ENCODE measurements around the gene GBGT1.

GBGT1 gene

GRCh38 chr9:133125941-133126696, 37.6 kb downstream of the GBGT1 start:
- peak; percentile 54 for DNase-seq (ENCODE audit: low spot score)

- DNase-seq (ENCODE audit: low spot score) = no peak
Measured at GRCh38 chr9:133124907-133125275, 38.8 kb downstream of the GBGT1 start.

- DNase-seq (ENCODE audit: low spot score) = no peak
Measured at GRCh38 chr9:133124123-133124906, 39.4 kb downstream of the GBGT1 start.

DNA sequence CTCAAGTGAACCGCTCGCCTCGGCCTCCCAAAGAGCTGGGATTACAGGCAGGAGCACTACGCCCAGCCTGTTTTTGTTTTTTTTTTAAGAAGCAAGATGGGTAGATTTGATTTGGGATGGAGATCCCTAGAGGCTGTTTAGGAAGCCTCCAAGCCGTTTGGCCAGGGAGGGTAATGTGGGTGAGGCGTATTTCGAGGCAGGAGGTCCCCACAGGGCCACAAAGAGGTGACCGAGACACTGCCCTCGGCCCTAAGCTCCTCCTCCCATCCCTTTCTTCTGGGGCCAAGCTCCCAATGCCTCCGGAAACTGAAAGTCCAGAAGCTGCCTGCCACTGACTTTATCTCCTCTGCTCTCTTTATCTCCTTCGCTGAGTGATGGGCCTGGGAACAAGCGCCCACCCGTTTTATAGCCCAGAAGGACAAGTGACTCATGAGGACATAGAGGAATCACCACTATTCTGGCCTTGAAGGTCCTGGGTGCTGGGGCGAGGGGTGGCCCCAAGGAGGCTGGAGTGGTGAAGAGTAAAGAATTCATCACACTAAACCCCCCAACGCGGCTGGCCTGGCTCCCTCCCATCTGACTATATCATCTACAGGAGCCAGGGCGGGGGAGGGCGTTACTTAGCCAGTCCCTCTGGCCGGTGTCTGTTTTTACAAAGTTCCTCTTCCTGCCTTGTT, 40.6 kb downstream of the GBGT1 start:
- no peak for DNase-seq (ENCODE audit: low spot score)

DNA sequence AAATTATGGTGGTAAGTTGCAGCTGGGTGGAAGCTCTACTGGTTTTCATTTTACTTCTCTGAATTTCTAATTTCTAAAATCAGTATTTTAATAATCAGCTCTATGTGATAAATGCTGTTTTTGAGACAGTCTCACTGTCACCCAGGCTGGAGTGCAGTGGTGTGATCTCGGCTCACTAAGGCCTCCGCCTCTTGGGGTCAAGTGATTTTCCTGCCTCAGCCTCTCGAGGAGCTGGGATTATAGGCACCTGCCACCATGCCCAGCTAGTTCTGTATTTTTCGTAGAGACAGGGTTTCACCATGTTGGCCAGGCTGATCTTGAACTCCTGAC, 41.1 kb downstream of the GBGT1 start:
- DNase-seq (ENCODE audit: low spot score) = no peak

DNA sequence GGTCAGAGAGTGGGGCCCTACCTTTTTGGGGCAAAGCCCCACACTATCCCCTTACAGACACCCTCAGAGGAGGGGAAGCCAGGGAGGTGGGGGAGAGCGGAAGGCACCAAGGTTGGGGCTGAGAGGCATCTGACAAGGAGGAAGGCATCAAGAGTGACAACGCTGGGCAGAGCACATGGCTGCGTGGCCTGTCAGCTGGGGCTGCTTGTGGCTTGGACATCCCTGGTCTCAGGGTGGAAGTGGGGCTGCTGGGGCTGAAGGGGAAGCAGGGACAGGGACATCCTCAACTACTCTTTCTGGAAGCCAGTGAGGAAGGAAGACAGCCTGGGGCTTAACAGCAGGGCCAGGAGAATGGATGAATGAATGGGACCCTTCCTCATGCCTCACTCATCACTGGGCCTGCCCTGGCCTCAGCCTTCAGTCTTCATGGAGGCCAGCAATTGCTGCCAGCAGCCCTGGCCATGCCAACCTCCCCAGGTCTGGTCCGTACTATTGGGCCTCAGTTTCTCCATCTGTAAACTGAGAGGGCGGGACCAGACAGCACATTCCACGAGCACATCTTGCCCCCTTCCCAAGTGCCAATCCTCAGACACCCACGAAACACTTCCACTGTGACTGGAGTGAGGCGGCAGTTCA, 41.7 kb downstream of the GBGT1 start:
- no peak for DNase-seq (ENCODE audit: low spot score)

GRCh38 chr9:133121198-133121914, 42.4 kb downstream of the GBGT1 start, which contains the start of gene RALGDS:
RALGDS (minus strand) TSS chr9:133121240; CDS start chr9:133121154, 86 bp downstream.
- peak; percentile 98 for DNase-seq (ENCODE audit: low spot score)

- no peak for DNase-seq (ENCODE audit: low spot score)
Measured at GRCh38 chr9:133120501-133121197, 43.1 kb downstream of the GBGT1 start.

- DNase-seq (ENCODE audit: low spot score) = no peak
Measured at GRCh38 chr9:133119846-133120500, 43.7 kb downstream of the GBGT1 start.

DNA sequence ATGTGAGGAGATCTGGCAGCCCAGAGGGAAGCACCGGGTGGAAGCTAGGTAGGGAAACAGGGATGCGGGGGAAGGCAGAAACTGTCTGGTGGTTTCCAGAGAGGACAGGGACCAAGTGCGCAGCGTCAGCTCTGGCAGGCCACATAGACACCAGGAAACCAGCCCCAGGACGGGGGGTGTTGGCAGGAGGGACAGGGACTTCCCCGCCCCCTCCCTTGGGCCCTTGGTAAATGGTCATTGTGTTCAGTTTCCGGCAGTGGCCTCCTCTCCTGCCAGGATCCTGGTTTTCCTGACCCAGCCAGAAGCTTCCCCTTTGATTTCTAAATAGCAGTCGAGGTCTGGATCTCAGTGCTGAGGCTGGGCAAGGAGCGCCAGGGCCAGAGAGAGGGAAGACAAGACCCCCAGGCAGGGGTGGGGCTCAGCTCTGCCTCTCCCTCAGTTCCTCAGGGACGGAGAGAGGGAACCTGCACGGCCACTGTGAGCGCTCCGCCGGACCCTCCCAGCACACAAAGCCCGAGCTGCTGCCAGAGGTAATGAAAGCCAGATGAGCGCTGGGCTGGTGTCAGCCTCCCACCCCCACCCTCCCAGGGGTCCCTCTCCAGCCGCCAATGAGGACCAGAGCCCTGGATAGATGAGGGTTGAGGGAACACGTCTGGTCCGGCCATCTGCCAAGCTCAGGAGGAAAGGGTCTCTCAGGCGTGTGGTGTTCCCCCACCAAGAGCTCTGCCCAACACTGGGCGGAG, 44.4 kb downstream of the GBGT1 start:
- DNase-seq (ENCODE audit: low spot score) = peak; percentile 31

- no peak for DNase-seq (ENCODE audit: low spot score)
Measured at GRCh38 chr9:133118568-133118967, 45.1 kb downstream of the GBGT1 start.

GRCh38 chr9:133118179-133118520, 45.6 kb downstream of the GBGT1 start:
- DNase-seq (ENCODE audit: low spot score) = no peak

DNA sequence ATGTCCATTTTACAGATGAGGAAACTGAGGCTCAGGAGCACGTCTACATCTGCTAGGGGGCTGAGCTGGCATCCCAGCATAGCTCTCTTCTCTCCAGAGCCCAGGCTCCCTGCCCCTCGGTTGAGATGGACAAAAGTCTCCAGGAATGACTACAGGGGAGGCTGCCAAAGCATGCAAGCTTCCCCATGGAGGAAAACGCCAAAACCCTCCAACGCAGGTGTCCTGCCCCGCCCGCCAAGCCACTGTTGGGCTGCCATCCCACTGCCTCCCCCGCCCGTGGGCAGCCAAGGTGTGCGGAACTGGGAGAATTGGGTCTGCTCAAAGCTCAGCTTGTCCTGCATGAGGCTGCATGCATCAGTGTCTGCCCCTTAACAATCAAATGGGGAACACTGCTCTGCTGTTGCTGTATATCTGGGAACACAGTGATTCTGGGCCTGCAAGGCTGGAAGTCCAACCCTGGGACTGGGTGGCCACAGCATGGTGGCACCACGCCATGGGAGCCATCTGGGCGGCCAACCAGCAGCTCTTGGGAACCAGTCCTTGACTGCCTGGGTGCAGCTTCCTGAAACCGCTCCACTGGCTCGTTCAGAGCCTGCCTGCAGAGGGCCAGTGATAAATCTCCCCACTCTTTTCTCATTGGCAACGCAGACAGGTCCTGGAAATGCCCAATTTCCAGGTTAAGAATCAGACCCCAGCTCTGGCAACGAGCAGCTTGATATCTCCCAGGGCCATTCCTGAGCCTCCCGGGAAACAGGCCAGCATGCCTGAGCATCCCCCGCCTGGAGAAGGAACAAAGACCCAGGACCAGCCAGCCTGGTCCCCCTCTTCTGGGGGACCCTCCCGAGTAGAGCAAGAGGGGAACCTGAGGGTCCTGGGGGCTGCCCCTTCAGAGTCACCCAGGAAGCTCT, 46.2 kb downstream of the GBGT1 start:
- DNase-seq (ENCODE audit: low spot score) = peak; percentile 69

DNA sequence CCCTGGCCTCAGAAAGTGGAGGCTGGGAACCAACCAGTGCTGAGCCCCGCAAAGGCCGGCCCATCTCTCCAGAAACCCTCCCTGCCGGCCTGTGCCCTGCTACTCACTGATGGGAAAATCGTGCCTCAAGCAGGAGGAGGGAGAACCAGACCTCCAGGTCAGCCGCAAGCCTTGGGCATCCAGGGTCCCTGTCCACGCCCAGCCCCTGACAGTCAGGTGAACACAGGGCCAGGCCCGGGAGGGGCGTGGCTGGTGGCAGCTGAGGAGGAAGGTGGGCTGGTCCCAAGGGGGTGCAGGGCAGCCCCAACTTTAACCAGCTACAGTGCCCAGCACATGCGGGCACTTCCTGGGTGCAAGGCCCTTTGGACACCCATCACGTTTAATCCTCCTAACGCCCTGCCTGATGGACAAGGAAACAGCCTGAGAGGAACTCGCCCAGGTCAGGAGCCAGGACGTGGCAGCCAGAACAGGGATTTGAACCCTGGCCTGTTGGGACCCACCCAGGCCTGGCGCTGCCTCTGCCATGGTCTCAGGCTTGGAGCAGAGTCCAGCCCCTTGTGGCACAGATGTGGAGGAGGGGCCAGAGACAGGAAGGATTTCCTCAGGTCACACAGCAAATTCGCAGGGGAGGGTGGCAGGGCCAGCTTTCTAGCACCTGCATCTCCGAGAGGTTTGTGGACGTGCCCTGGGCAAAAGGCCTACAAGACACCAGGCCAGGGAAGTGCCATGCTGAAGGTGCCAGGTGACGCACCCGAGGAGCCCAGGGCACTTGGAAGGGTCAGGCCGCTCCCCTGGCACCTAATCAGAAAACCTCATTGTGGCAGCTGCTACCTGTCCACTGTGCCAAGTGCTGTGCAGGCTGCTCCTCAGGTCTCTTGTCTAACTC, 47.1 kb downstream of the GBGT1 start:
- DNase-seq (ENCODE audit: low spot score) = no peak

DNA sequence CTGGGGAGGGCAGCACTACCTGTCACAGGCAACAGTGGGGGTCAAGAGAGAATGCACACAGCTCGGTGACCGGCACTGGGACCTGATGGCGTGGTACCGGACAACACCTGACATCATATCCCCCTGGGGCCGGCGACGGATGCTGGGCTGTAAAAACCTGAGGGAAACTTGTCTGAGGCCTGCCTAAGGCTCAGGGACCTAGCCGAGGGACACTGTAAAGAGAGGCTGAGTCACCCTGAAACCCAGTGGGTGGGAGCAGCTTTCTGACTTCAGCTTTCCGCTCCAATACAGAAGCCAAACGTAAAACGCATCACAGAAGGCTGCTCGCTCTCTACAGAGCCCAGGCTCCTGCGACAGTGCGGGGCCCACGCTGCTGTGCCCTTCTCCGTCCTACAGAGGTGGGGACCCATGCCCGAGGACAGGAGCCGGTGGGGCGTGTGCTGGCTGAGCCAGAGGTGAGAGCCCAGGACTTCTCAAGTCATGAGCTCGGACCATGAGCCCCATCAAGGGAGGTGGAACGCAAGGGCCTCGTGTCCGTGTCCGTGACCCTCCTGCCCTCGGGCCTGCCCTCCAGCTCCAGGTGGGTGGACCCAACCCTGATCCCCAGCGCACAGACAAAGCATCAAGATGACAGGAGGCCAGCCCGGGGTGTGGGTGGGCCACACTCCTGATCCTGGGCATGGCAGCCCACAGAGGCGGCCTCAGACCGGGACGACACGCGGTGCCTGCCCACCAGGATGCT, 47.9 kb downstream of the GBGT1 start:
- DNase-seq (ENCODE audit: low spot score) = peak; percentile 81

DNA sequence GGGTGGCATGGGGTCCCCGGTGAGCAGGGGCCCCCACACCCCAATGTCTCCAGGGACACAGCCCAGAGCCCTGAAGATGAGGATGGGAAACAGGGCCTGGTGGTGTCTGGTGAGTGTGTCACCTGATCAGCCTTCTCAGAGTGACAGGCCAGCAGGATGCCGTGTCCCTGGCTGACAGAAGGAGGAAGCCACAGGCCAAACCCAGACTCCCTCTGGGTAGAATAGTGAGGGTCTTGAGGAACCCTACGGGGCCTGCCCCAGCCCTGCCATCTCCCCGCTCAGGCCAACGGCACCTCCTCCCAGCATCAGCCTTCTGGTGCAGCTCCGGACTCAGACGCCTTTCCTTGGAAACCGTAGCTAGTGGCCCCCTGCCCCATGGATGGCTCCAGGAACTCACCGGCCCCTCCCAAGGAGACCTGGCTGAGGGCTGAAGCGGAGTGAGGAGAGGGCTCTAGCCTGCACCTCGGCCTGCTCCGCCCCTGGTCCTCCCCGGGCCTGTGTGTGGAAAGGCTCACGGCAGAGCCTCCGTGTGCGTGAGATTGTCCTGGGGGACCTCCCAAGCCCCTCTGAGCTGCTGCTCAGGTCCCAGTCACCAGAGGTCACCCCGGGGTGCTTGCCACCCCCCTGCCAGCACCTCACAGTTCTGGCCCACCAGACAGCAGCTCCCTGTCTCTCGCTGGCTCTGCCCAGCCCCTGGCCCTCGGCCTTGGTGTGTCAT, 48.7 kb downstream of the GBGT1 start:
- no peak for DNase-seq (ENCODE audit: low spot score)

Data from AG08395 (cell line).